ENCODE data around the gene IGSF21.

The IGSF21 gene

GRCh38 chr1:18107369-18108298 lies at the start of gene IGSF21:
Gene IGSF21, plus strand, starts transcription at chr1:18107798. Its CDS starts 331 bp downstream, at chr1:18108129.
- DNase-seq (ENCODE audit: low read depth), result no peak

GRCh38 chr1:18058206-18058921 lies 49.2 kb upstream of the IGSF21 start:
- DNase-seq (ENCODE audit: low read depth), result no peak

GRCh38 chr1:18058981-18059605 lies 48.5 kb upstream of the IGSF21 start:
- DNase-seq (ENCODE audit: low read depth), result no peak

- DNase-seq (ENCODE audit: low read depth), result no peak
Measured at GRCh38 chr1:18060366-18060765, 47.2 kb upstream of the IGSF21 start.

GRCh38 chr1:18062185-18062584 lies 45.4 kb upstream of the IGSF21 start:
- DNase-seq (ENCODE audit: low read depth), result no peak

- no peak for DNase-seq (ENCODE audit: low read depth)
Measured at GRCh38 chr1:18064534-18064933, 43.1 kb upstream of the IGSF21 start.

GRCh38 chr1:18066576-18066975 lies 41.0 kb upstream of the IGSF21 start:
- DNase-seq (ENCODE audit: low read depth), result no peak

GRCh38 chr1:18069903-18070302 lies 37.7 kb upstream of the IGSF21 start:
- no peak for DNase-seq (ENCODE audit: low read depth)

GRCh38 chr1:18072066-18072465 lies 35.5 kb upstream of the IGSF21 start:
- no peak for DNase-seq (ENCODE audit: low read depth)

GRCh38 chr1:18073066-18073642 lies 34.4 kb upstream of the IGSF21 start:
- DNase-seq (ENCODE audit: low read depth), result no peak

- no peak for DNase-seq (ENCODE audit: low read depth)
Measured at GRCh38 chr1:18077657-18078215, 29.9 kb upstream of the IGSF21 start.

- DNase-seq (ENCODE audit: low read depth), result no peak
Measured at GRCh38 chr1:18079941-18080735, 27.5 kb upstream of the IGSF21 start.

- DNase-seq (ENCODE audit: low read depth), result no peak
Measured at GRCh38 chr1:18085387-18086074, 22.1 kb upstream of the IGSF21 start.

- no peak for DNase-seq (ENCODE audit: low read depth)
Measured at GRCh38 chr1:18088077-18088594, 19.5 kb upstream of the IGSF21 start.

- DNase-seq (ENCODE audit: low read depth), result no peak
Measured at GRCh38 chr1:18089488-18089887, 18.1 kb upstream of the IGSF21 start.

GRCh38 chr1:18090636-18091035 lies 17.0 kb upstream of the IGSF21 start:
- DNase-seq (ENCODE audit: low read depth), result no peak

GRCh38 chr1:18091660-18092446 lies 15.7 kb upstream of the IGSF21 start:
- DNase-seq (ENCODE audit: low read depth), result no peak

- no peak for DNase-seq (ENCODE audit: low read depth)
Measured at GRCh38 chr1:18093193-18093592, 14.4 kb upstream of the IGSF21 start.

- DNase-seq (ENCODE audit: low read depth), result no peak
Measured at GRCh38 chr1:18093646-18094045, 14.0 kb upstream of the IGSF21 start.

- no peak for DNase-seq (ENCODE audit: low read depth)
Measured at GRCh38 chr1:18094096-18094495, 13.5 kb upstream of the IGSF21 start.

Data from stimulated activated CD8-positive, alpha-beta memory T cell treated with anti-CD3 and anti-CD28 coated beads, Interleukin-4, amount 100 ng/mL, for 24 hours (primary cell).